GM12865 (cell line): ENCODE measurements around the gene CPNE4.
A peak's percentile ranks its signal among the peaks of the same experiment; 100 is the strongest.

ENCODE experiments used
- DNase-seq: peaks from one replicate; pipeline ENCODE4 v3.0.0; 2010; ENCODE audit warnings: low read depth
- H3K4me3 ChIP-seq: 2 replicates; pipeline ENCODE4 v1.5.1; 2011; ENCODE audit warnings: mild to moderate bottlenecking, low read depth, low read length, control low read depth
- CTCF ChIP-seq: IDR thresholded peaks from 2 replicates; pipeline ENCODE4 v1.5.1; 2011; ENCODE audit warnings: low read length, control low read depth, low read depth, inconsistent platforms; ENCODE audit not compliant: insufficient read depth; ENCODE audit errors: missing control alignments

The CPNE4 gene

GRCh38 chr3:131532645-131533044, 502.2 kb downstream of the CPNE4 start:
- no peak for TF ChIP-seq CTCF
- H3K4me3 ChIP-seq: no peak overlapping the region
- no peak for DNase-seq

- DNase-seq: no peak
- TF ChIP-seq CTCF: no peak
- H3K4me3 ChIP-seq: no peak overlapping the region
Measured at GRCh38 chr3:131530843-131531242, 504.0 kb downstream of the CPNE4 start.

GRCh38 chr3:131530388-131530787, 504.4 kb downstream of the CPNE4 start:
- DNase-seq: no peak
- no peak for TF ChIP-seq CTCF
- no peak overlapping the region for H3K4me3 ChIP-seq

- peak; percentile 46 for DNase-seq
- peak; percentile 34 for TF ChIP-seq CTCF
- peak overlapping the region; percentile 35 for H3K4me3 ChIP-seq
Measured at GRCh38 chr3:131526801-131527347, 507.9 kb downstream of the CPNE4 start.

GRCh38 chr3:131518680-131519079, 516.1 kb downstream of the CPNE4 start:
- H3K4me3 ChIP-seq: no peak overlapping the region
- no peak for TF ChIP-seq CTCF
- no peak for DNase-seq

GRCh38 chr3:131505421-131505820, 529.4 kb downstream of the CPNE4 start:
- H3K4me3 ChIP-seq: no peak overlapping the region
- peak; percentile 5 for DNase-seq
- no peak for TF ChIP-seq CTCF

- no peak for DNase-seq
- TF ChIP-seq CTCF: no peak
- H3K4me3 ChIP-seq: peak overlapping the region; percentile 73
Measured at GRCh38 chr3:131503320-131503635, 531.5 kb downstream of the CPNE4 start.
